Activated CD4-positive, CD25-positive, alpha-beta regulatory T cell (primary cell): ENCODE data around the gene COL9A3.
"Not testable (repeated sequence)": the region's sequence is repeated elsewhere in the genome, so short reads cannot be mapped to it uniquely, and the experiment has no call there.

Source experiments
- DNase-seq, 4 experiments: peaks; one replicate each; lab custom pipeline; 2025; lab: John Stamatoyannopoulos, UW

COL9A3 gene

GRCh38 chr20:62835931-62836861, 19.3 kb downstream of the COL9A3 start:
- no peak for DNase-seq

DNA sequence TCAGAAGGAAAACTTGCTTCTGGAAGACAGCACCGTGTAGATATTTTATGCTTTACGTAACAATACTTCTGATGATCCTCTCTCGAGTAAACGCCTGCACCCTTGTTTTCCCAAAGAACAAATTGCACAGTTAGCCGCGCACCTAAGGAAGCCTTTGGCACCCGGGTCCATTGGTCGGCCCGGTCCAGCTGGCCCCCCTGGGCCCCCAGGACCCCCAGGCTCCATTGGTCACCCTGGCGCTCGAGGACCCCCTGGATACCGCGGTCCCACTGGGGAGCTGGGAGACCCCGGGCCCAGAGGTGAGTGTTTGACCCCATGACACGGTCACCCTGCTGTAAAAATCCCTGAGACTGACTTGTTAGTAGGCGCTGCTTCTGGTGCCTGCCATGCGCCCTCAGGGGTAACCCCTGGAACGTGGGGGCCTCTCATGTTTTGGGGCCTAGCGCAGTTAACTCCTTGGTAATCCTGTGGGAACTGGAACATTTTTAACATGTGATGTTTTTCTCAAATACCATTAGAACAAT, 20.2 kb downstream of the COL9A3 start:
- no peak for DNase-seq

DNA sequence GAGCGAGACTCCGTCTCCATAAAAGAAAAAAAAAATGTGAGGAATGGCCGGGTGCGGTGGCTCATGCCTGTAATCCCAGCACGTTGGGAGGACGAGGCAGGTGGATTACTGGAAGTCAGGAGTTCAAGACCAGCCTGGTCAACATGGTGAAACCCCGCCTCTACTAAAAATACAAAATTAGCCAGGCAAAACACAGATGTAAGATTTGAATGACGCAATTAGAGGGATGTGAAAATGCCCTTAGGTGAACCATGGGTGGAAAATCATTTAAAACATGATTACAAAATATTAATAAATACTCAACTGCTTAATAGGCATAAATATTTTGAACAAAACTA, 20.9 kb downstream of the COL9A3 start:
- no peak for DNase-seq

- no peak for DNase-seq
Observed at GRCh38 chr20:62838128-62838891, 21.5 kb downstream of the COL9A3 start.

DNA sequence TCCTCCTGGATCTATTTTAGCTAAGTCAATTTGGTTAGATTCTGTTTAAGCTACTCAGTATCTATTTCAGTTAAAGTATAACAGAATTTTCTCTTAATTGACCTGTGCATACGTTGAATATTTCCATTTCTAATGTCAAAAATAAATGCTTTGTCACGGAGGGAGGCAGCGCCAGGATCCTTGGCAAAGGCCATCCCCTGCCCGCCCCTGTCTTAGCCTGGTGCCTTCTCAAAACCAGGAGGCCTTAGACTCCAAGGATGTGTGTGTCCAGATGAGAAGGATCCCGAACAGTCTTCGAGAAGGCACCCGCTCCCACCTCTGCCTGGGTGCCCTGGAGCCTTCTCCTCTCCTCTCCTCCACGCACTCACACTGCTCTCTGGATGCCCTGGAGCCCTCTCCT, 22.4 kb downstream of the COL9A3 start:
- no peak for DNase-seq

GRCh38 chr20:62839816-62840215, 23.0 kb downstream of the COL9A3 start:
- no peak for DNase-seq

- no peak for DNase-seq
Observed at GRCh38 chr20:62840244-62841197, 23.7 kb downstream of the COL9A3 start.

GRCh38 chr20:62841705-62842212, 24.9 kb downstream of the COL9A3 start:
- no peak for DNase-seq

- no peak for DNase-seq
Observed at GRCh38 chr20:62843656-62844055, 26.8 kb downstream of the COL9A3 start.

DNA sequence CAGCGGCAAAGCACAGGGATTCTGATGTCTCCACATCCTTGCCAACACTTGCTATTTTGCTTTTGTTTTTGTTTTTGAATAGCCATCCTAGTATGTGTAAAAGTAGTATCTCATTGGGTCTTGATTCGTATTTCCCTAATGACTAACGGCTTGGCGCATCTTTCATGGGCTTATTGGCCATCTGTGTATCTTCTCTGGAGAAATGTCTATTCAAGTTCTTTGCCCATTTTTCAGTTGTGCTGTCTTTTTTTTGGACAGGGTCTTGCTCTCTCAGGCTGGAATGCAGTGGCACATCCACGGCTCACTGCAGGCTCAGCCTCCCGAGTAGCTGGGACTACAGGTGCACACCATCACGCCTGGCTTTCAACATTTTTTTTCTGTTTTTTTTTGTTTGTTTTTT, 27.3 kb downstream of the COL9A3 start:
- DNase-seq, result no peak

DNA sequence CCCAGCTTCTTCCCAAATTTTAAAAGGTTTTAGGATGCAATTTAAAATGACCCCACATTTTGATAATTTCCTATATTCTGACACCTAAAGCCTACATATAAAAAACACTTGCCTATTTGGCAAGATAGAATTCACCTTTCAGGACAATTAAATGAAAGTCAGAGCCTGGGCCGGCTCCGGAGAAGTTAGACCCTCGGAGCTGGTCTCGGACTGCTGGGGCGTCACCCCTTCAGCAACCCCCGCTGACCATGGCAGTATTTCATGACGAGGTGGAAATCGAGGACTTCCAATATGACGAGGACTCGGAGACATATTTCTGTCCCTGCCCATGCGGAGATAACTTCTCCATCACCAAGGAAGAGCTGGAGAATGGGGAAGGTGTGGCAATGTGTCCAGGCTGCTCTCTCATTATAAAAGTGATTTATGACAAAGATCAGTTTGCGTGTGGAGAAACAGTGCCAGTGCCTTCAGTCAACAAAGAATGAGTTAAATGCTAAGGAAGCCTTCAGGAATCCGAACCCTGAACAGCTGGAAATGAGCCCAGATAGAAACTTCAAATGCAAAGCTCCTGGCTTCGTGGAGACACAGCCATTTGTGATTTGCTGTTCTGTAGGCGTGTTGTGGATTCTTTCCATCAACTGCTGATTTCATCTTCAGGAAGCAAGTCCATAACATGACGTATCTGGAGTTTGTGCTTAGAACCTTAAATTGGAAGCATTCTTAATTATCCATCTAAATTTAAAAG, 28.7 kb downstream of the COL9A3 start:
- no peak for DNase-seq

GRCh38 chr20:62846166-62846890, 29.5 kb downstream of the COL9A3 start:
- no peak for DNase-seq

GRCh38 chr20:62848917-62849316, 32.1 kb downstream of the COL9A3 start:
- DNase-seq, result not testable (repeated sequence)

- no peak for DNase-seq
Observed at GRCh38 chr20:62849431-62849830, 32.6 kb downstream of the COL9A3 start.

DNA sequence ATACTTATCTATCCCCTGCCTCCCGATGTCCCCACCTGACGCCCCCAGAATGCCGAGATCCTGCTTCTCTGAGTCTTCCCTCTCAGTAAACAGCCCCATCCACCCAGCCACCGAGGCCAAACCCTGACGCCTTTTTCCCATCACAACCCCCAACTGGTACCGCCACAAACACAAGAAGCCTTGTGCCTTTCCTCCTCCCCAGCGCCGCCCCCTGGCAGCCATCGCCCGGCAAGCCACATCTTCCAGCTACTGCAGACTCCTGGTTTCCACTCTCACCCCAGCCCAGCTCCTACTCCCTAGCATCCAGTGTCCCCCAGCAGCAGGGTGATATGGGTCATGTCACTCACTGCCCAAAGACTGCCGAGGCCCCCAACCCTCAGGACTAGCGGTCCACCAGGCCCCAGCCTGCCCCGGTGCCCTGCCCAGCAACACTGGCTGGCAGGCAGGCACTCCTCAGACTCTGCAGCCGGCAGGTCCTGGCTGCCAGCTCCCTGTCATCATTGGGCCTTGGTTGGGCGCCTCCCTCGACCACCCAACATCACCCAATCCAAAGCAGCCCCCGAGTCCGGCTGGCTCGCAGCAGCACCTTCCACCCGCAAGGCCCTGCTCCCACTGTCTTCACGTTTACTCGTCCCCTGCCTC, 33.6 kb downstream of the COL9A3 start:
- no peak for DNase-seq

- no peak for DNase-seq
Observed at GRCh38 chr20:62852196-62852595, 35.3 kb downstream of the COL9A3 start.

DNA sequence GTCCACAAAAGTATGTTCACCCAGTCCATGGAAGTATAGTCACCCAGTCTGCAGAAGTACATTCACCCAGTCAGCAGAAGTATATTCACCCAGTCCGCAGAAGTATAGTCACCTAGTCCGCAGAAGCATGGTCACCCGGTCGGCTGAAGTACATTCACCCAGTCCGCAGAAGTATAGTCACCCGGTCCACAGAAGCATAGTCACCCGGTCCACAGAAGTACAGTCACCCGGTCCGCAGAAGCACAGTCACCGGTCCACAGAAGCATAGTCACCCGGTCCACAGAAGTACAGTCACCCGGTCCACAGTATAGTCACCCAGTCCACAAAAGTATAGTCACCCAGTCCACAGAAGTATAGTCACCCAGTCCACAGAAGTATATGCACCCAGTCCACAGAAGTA, 36.0 kb downstream of the COL9A3 start:
- no peak for DNase-seq

GRCh38 chr20:62853304-62853703, 36.5 kb downstream of the COL9A3 start:
- not testable (repeated sequence) for DNase-seq

DNA sequence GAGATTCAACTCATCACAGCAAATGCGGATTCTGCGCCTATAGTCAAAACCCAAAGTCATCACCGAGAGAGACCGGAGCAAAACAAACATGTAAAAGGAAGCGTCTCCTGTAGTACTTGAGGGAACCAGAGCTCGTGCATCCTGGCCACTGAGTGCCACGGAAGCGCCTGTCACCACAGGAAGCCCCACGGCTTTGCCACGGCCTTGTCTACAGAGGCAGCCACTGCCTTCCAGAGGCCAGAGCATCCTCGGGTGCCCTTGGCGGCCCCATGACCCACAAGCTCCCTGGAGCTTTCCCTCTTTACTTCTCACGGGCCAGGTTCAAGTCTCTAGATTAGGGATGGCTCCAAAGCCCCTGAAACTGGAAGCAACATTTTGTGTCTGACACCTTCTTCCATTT, 37.3 kb downstream of the COL9A3 start:
- no peak for DNase-seq

DNA sequence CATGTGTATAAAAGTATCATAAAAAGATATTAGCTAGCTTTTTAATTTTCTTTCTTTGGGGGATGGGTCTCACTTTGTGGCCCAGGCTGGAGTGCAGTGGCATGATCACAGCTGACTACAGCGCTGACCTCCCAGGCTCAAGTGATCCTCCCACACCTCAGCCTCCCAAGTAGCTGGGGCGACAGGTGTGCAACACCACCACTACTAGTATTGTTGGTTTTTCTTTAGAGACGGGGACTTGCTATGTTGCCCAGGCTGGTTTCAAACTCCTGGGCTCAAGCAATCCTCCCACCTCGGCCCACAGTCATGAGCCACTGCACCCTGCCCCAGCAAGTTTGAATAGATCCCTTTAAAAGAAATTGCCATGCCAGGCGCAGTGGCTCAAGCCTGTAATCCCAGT, 38.3 kb downstream of the COL9A3 start:
- DNase-seq, result no peak
